Measurements from ENCODE around the gene CHST15.

CHST15 gene

DNA sequence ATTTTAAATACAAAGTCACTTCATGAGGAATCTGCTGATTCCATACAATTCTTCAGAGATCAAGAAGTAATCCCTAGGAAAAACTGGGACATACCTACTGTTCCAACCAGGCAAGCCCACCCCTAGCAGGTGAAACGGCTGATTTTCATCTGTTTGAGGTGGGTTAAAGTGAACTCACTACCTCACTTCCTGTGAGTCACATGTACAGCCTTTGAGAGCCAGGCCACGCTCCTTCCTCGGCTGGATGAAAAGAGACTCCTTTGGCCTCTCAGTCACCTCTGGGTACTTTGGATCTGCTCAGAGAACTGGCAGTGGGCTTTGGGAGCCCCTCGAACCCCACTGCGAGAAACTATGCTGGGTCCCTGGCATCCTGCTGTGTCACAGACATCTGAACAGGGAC, 68.2 kb downstream of the CHST15 start:
- DNase-seq: no peak

DNA sequence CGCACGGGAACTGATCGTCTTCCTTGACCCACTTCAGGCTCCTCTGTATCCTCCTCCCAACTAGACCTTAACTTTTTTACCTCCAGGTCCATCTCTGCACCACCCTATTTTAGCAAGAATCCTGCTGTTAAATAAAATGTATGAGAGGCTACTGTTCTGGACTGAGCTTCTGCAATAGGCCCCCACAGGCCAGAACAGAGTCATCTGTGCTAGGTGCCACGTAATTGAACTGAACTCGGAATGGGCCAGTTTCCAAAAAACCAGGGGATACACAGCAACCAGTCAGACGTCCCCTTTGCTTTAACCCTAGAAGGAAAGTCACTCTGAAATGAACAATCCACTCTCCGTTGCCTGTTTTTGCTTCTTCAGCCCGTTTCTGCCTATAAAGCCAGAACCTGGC, 71.3 kb downstream of the CHST15 start:
- DNase-seq: no peak

DNA sequence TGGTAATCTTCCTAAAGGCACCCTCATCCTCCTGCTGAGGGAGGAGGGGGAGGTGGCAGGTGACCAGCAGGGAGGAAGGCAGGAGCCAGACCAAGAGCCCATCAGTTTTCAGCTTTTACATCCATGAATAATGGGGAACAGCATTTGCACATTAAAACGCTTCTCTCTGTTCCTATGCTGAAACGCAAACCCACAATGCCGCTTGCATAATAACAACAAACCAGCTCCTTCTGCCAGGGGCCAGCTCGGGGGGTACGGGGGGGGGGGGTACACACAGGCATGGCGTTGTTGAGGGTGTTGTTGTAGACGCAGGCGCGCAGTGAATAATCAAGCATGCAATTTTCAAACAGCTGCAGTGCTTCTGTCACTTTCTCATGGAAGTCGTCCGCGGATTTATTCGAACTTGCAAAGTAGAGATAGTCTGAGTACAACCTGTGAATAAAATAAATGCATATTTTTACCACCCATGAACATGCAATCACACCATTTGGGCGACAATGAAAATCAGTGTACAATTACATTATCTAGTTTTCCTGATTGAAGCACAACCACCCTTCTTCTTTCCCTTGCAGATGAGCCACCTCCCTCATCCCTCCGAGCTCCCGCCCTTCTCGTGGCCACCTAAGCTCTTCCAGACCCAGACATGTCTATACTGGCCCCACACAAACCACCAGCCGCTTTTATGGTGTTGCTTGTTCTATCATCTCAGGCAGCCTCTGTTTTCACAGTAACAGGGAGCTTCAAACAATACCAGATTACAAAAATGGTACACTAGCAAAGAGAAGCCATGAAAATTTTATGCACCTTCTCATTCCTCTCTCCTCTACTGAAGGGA, 72.2 kb downstream of the CHST15 start:
- DNase-seq: no peak

DNA sequence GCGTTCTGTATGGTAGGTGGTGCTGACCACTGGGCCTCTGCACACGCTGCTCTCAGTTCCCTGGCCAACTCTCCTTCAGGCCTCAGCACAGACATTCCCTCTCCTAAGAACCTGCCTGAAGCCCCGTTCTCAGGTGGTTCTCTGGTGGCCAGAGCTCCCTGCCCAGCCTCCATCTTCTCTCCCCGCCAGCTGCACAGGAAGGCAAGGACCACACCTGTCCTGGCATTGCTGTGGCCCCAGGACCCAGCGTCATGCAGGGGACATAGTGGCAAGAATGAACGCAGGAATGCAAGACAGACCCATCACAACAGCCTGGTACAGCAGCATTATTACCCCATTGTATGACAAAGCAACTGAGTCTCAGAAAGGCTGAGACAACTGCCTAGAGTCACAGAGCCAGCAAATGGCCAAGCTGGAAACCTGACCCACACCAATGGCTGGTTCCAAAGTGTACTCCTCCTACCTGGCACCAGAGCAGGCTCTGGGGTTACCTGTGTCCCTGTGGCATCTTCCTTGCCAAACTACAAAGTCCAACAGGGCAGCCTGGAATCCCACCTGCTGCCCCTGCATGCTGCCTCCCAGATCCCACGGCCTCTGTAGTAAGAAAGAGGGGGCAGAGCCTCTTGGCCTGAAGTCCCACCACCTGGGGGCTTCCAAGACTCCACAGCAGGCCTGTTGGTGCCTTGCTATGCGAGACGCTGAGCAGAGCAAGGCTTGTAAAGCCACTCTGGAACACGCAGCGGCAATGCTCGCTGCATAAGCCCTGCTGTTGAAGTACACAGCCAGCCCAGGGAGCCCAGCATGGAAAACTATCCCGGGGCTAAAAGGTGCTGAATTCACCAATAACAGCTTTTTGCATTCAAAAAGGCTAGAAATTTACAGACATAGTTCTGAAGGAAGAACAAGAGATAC, 73.3 kb downstream of the CHST15 start:
- no peak for DNase-seq

DNA sequence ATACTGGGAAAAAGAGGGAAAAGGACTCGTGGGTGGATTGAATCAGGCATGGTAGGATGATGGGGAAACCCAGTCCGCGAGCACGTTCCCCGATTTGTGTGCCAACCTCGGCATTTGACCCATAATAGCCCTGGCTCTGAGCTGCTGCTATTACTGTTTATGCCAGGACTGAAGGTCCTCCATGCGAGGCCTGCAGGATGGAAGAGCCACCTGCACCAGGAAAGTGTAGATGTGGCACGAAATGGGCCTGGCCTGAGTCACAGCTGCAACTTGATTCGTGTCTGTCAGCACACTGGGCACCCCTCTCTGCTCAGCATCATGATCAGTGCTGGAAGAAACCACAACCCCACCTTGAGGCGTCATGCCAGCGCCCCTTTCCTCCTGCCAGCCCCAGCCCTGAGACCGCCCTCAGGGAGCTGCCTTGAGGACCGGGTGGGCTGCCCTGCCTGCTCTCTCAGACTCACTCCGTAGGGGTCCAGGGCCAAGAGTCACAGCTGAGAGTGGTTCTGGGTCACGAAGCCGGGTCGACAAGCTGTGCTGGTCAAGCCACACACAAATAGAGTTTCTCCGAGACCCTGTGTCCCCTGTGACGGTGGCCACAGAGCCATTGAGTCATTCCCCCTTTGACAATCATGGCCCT, 74.4 kb downstream of the CHST15 start:
- no peak for DNase-seq

DNA sequence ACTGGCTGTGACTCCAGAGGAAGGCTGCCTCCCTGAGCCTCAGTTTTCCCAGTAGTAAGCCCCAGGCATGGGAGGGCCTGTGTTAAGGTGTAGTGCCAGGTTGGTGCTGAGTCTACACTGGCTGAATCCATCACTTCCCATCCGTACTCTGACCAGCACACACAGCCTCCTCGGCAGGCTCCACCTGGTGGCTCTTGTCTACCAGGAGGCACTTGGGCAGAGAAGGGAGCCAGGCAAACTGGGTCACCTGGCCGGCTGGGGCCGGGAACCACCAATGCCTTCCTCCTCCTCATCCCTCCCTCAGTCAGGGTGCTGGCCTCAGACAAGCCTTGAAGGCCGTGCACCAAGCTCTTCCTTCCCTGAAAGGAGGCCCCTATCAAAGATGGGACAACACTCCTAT, 75.7 kb downstream of the CHST15 start:
- DNase-seq: no peak

DNA sequence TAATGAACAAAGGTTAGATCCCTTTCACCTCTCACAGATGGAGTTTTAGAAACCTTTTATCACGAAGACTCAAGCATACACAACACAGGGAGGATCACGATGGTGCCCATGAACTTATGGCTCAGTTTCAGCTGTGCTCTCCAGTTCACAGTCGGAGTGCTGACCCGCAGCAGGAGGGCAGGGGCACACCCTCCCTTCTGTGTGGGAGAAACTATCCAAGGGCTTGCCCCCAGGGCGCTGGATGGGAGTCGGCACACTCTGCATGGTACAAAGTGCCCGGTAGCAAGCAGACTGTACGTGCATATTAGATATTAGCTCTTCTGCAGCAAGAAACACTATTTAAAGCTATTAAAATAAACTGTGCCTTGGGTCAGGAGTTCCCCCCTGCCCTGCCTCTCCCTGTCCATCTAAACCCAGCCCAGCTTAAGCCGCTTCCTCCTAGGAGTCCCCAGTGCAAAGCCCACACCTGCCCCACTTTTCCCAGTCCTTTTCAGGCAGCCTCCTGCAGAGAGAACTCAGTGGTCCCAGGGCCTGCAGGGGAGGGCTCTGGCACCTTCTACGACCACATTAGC, 76.5 kb downstream of the CHST15 start:
- DNase-seq: no peak

DNA sequence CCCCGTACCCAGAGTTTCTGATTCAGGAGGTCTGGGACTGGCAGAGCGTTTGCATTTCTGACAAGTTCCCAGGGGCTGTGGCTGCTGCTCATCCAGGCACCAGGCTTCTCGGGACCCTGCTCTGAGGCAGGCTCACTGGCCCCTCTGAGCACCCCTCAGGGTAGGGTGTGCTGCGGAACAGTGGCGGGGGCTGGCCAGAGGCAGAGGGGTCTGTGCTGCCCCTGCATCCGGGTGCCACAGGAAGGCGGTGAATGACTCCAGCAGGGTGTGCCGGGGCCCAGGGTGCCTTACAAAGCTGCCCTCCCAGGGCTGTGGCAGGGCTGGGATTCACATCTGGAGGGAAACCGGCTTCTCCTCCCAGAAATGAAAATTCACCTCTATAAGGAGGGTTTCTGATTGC, 77.4 kb downstream of the CHST15 start:
- no peak for DNase-seq

DNA sequence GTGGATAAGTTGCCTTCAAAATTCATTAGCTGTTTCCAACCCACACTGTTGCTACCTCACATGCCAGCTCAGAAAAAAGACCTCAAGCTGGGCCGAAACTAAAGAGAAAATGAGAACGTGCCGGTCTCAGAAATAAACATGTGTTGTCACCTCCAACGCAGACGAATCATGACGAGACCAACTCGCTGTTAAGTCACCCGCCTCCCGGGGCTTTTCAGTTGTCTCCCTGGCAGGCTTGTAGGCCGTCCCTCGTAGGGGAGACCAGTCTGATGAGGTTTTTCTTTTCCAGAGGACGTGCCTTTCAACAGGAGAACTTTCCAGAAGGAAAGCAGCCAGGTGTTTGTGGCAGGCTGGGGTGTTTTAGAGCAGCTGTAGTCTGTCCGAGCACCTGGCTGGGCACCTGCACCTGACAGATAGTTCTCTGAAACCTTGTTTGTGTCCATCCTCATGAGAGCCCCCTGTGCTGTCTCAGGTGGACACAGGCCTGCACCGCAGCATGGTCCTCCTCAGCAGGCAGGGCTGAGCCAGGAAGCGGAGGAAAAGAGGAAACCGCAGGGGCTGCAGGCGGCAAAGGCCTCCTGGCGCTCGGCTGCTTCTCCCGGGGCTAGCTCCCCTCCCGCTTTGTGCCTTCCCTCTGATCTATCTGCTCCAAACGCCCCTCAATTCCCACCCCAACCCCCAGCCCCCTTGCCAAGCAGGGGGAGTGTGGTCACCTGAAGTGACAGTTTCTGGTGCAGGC, 78.8 kb downstream of the CHST15 start:
- no peak for DNase-seq

DNA sequence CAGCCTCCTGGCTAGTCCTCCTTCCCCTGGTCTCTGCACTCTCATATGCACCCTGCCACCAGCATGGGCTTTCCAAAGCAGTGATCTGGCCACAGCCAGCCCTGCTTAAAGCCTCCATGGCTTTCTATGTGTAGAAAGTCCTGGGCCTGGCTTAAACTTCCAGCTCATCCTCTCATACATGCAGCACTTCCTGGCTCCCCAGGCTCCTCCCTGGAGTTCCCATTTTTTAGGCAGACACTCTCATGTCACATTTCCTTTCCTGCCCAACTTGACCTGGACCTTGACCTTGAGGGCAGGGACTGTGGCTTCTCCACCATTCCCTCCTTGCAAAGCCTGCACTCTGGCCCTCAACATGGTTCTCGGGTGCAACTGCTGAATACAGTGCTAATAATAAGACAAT, 79.5 kb downstream of the CHST15 start:
- DNase-seq: no peak

DNA sequence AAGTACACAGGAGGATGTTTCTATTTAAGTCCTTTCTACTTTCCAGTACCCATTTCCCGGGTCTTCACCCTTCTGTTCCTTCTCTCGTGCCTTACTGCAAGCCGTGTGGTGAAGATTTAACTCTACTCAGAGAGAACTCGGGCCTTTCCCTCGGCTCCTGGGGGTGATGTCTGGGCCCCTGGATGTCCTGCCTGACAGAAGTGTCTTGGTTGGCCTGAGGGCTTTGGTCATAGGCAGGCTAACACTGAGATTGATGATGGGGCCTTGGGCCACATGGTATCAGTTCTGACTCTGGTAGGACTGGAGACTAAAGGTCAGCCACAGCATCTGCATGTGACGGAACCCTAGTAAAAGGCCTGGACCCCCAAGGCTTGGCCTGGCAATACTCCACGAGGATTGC, 80.4 kb downstream of the CHST15 start:
- DNase-seq: no peak

DNA sequence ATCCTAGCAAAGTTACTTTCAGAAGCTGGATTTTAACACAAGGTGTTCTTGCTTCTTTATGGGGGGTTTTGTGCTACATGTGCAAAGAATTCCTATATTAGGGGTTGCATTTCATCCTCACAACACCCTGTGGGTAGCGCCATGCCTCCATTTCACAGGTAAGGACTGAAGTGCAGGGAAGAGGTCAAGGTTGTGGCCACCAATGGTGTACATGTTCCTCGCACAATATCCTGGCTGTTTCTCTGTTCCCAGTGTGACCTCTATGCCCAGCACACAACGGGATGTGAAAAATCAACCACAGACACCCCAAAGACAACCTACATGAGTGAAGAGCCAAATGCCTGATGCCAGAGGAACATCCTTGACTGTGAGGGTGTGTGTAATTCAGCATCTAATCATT, 80.8 kb downstream of the CHST15 start:
- no peak for DNase-seq

DNA sequence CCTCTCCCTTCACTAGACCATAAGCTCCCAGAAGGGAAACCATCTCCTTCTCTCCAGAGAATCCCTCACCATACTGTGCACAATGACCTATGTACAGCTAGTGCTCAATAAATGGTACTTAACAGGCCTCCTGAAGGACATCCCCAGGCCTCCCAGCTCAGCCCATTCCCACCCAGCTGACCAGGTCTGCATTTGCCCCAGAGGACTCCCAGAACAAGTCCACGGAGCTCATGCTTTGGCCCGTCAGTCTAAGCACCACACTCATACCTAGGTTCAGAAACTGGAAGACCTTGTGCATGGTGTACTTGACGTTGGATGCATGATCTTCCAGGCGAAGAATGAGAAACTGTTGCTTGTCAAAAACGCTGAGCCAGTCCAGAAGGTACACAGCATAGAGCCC, 81.3 kb downstream of the CHST15 start:
- no peak for DNase-seq

DNA sequence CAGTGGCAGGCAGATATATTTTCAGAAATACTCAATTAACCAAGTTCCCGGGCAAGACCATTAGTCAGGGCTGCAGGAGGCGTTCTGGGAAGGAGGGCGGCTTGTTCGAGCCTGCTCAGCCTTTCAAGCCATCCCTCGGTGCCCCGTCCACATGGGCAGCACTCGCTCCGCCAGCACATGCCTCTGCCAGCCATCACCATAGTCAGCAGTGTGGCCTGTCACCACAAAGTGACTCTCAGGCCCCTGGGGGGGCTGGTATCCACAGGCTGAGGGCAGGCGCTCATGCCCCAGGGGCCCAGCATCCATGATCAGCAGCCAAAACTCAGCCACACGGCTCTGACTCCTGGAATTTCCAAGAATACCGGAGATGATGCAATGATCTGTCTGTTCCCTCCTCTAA, 81.9 kb downstream of the CHST15 start:
- no peak for DNase-seq

DNA sequence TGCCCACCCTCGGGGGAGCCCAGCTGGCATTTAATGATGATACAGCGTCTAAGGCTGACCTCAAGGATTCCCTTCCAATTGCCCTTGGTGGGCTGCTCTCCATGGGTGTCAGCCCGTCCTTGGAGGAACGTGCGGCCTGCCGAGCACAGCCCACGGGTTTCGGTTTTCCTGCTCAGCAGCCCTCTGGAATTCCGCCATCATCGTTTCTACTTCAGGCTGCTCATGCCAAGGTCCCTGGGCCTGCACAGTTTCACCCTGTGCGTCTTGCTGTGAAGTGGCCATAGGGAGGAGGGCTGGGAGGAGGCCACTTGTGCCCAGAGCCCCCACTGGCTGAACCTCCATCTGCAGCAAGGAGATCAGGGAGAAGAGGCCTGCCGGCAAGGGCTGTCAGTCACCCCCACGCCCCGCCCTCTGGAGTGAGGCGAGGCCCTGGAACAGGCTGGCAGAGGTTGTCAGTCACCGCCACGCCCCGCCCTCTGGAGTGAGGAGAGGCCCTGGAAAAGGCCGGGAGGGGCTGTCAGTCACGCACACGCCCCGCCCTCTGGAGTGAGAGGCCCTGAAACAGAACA, 82.8 kb downstream of the CHST15 start:
- DNase-seq: no peak

DNA sequence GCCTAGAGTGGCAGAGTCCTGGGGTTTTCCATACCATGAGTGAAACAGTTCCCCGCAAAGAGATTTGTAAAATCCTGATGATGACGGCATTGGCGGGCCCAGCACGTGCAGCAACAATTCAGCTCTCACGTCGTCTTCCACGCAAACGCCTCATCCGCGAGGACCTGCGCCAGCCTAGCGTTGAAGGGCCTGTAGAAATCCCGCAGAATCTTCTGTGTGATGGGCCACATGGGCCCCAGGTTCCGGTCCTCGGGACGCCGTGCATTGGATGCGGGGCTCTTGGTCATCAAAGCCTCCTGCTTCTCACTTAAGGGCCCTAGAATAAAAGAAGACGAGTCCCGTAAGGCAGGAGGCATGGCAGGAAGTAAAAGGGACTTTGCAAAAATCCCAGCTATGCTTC, 83.4 kb downstream of the CHST15 start:
- no peak for DNase-seq

DNA sequence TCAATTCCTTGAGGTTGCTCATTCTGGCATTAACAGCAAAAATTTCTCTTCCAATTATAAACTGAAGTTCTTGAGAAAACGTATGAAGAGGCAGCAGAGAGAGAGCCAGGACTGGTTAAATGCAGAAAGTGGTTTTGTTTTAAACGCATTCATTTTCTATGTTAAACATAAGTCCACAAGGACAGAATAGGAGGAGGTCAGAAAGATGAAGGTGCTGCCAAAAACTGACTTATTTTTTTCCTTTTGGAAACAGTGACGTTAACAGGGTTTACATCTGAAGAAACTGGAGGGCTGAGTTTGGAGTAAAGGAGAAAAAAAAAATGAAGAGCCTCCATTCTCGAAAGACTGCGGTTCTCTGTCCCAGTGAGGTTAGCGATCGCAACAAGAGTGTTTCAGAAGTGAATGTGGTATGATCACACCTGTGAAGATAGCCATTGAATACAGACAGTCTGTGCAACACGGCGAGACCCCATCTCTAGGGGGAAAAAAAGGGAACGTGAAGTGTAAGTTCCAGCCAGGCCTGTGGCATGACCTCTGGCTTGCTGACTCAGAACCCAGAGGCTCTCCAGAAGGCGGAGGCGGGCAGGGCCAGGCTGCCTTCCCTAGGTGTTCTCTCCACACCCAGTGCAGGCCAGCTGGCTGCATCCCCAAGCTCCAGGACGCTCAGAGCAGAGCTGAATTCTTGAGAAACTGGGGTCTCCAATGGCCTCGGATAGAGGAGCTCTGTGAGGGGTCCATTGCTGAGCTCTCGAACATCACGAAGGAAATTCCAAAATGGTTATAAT, 84.0 kb downstream of the CHST15 start:
- DNase-seq: no peak

DNA sequence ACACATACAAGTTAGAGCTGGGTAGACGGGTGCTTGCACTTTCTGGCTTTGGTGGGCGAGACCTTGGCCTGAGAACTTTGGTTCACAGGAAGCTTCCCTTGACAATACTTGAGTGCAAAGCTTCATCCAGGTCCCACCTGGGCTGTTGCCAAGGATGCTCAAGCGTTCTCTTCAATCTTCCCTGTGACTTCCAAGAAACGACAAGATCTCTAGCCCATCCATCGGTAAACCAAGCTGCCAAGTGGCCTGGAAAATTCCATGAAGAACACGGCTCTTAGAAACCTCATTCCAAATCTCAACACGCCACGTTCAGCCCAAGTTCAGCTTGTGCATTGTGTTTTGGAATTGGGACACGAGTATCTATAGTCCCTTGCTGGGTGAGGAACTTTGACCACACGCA, 84.7 kb downstream of the CHST15 start:
- DNase-seq: no peak

DNA sequence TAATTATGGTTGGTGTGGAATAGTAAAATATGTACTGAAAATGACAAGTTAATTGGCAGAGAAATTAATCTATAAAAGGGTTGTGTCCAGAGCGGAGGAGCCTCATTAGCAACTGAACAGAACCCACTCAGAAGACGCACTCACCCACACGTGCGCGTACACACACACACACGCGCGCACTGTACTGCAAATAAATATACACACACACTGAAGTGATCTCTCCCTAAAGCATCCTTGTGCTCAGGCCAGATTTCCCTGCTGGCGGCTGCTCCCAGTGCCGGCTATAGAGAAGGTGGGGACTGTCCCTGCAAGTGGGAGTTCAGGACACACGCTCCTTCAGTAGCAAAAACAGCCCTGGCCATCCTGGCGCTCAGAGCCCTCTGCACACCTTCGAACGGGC, 85.2 kb downstream of the CHST15 start:
- no peak for DNase-seq

DNA sequence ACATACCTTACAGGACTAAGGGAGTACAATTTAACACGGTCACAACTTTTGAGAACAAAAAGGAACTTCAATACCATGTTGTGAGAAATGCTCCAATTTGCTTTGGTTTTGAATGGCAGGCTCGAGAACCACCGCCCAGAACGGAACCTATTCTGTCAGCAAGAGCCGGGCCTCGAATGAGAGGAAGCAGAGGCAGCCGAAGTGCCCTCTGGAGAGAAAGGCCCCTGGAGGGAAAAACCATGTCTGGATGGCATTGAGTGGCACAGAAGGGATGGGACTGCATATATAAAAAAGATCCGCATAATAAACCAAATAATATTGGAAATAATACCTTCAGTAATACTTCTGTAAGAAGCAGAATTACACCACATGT, 85.6 kb downstream of the CHST15 start:
- DNase-seq: no peak

DNA sequence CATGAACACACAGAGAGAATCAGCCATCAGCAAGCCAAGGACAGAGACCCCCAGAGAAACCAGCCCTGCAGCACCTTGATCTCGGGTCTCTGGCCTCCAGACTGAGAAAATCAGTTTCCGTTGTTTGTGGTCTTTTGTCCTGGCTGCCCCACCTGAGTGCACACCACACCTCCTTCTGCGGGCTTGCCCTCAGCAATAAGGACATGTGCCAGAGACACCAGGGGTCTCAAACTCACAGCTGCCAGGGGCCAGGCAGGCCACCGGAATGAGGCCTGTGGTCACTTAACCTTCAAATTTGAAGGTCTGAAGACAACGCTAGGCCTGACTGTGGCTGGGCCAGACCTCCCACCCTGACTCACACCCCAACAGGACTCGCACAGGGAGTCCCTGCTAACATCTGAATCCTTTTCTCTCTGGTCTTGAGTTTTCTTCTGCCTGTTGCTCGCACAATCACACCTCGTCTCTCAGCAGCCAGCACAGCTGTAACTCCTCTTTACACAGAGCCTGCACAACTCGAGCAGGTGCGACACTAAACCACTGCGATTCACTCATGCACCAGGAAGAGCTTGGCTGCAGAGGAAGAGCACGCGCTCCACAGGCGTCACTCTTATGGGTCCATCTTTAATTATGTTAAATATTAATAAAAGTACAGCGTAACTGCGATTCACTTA, 86.2 kb downstream of the CHST15 start:
- no peak for DNase-seq
